ENCODE measurements around the gene STK16.

DNA sequence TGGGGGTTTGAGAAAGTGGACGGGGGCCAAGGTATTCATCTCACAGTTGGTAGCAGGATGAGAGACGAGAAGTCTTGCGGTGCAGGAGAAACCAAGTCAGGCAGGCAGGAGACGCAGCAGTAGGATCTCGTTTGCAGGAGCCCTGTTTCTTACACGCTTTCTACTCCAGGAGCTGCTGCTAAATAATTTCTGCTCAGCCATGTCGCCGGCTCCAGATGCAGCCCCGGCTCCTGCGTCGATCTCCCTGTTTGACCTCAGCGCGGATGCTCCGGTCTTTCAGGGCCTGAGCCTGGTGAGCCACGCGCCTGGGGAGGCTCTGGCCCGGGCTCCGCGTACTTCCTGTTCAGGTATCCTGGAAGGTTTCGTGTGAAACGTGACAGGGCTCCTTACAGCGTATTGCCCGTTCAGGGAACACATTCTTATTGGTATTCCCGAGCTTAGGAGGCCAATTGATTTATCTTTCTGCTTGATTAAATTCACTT lies 15.2 kb upstream of the STK16 start:
- TF ChIP-seq, protein P1, sequence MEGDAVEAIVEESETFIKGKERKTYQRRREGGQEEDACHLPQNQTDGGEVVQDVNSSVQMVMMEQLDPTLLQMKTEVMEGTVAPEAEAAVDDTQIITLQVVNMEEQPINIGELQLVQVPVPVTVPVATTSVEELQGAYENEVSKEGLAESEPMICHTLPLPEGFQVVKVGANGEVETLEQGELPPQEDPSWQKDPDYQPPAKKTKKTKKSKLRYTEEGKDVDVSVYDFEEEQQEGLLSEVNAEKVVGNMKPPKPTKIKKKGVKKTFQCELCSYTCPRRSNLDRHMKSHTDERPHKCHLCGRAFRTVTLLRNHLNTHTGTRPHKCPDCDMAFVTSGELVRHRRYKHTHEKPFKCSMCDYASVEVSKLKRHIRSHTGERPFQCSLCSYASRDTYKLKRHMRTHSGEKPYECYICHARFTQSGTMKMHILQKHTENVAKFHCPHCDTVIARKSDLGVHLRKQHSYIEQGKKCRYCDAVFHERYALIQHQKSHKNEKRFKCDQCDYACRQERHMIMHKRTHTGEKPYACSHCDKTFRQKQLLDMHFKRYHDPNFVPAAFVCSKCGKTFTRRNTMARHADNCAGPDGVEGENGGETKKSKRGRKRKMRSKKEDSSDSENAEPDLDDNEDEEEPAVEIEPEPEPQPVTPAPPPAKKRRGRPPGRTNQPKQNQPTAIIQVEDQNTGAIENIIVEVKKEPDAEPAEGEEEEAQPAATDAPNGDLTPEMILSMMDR (IDR thresholded peaks at IDR 0.05 in 4 of 5, conservative IDR thresholded peaks at IDR 0.05 in 1 of 5): no peak
- no peak for TF ChIP-seq POLR2A (IDR thresholded peaks at IDR 0.05)
